GM23338 (cell line): ENCODE measurements around the gene TAOK1.

Experiments
- CTCF ChIP-seq, 2 experiments: fragments of 200-600 bp in 1 of 2; sonication (generic) in 1 of 2; conservative IDR thresholded peaks; 2 replicates each; pipeline versions ENCODE4 v1.5.1 to v1.6.1; 2016 to 2017; ENCODE audit warnings: antibody characterized with exemption in 2 of 2, low read depth in 2 of 2, mild to moderate bottlenecking in 2 of 2, moderate library complexity in 1 of 2
- JUNB ChIP-seq: IDR thresholded peaks from one replicate; pipeline ENCODE4 v1.6.1; 2016; ENCODE audit warnings: antibody characterized with exemption; ENCODE audit not compliant: unreplicated experiment
- POLR2AphosphoS5 ChIP-seq: IDR thresholded peaks from 2 replicates; pipeline ENCODE4 v1.6.1; 2016; ENCODE audit warnings: antibody characterized with exemption, low read depth

DNA sequence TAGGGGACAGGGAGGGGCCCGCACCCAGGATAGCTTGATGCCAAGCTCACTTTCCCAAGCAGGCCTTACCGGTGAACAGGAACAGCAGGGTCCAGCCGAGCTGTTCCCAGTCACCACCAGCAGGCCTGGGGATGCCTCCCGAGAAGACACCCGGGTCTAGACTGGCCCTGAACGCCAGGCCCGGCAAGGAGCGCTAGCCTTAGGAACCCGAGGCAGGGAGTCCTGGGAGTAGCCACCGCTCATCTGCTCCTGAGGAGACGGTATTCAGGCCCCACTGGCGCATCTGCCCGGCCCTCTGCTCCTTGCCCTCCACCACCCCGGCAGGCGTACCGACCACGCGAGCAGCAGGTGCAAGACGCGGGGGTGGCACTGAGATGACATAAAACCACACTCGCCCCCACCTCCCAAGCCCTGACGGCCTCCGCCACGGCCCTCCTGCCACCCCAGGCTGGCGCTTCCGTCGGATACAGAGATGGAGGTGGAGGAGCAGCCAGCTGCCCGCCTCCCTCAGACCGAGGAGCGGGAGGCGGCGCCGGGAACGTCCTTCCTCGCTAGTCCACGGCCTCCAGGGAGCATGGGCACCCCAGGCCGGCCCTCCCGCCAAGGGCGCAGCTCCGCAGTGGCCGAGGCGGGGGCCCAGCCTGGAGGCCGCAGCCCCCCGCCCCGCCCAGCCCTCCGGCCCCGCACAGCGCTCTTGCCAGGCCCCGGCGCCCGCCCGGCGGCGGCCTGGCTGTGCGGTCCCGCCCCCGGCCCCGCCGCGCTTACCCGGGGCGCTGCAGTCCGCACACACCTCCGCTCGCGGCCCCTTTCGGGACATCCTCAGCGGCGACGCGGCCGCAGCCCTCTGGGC is 198.6 kb downstream of the TAOK1 start:
- TF ChIP-seq CTCF (conservative IDR thresholded peaks at IDR 0.05; ENCODE audit: low read depth in 2 of 2) (no peak), JUNB (no peak), POLR2AphosphoS5 (no peak)
